SU-DHL-6 (cell line): ENCODE results near the gene DDIT4.

ENCODE experiments used
- H2AFZ ChIP-seq: fragments of 200-600 bp; sonication (generic); 2 replicates; pipeline ENCODE4 v1.6.1; 2014; ENCODE audit warnings: low read depth, mild to moderate bottlenecking, moderate library complexity, mixed read lengths, antibody characterized with exemption, low read length; ENCODE audit not compliant: severe bottlenecking
- H3F3A ChIP-seq: fragments of 200-600 bp; shearing (Covaris generic); 2 replicates; pipeline ENCODE4 v1.6.0; 2016; ENCODE audit warnings: antibody characterized with exemption, mild to moderate bottlenecking; ENCODE audit not compliant: insufficient read depth
- H3K27ac ChIP-seq: fragments of 200-600 bp; sonication (generic); 2 replicates; pipeline ENCODE4 v1.5.1; 2016; ENCODE audit warnings: low read depth, mild to moderate bottlenecking, low read length, moderate library complexity, mixed read lengths
- H3K27me3 ChIP-seq: fragments of 200-600 bp; sonication (generic), shearing (Covaris generic); 2 replicates; pipeline ENCODE4 v1.6.0; 2014; ENCODE audit warnings: mild to moderate bottlenecking, low read length
- H3K36me3 ChIP-seq: fragments of 200-600 bp; sonication (generic); 2 replicates; pipeline ENCODE4 v1.6.1; 2014; ENCODE audit warnings: mild to moderate bottlenecking, low read length, mixed read lengths
- H3K4me2 ChIP-seq: fragments of 300-600, 200-600 bp; shearing (Covaris generic), sonication (generic); 2 replicates; pipeline ENCODE4 v1.6.0; 2014; ENCODE audit warnings: low read length, low read depth, mild to moderate bottlenecking; ENCODE audit not compliant: poor library complexity, severe bottlenecking
- H3K4me3 ChIP-seq: fragments of 200-600 bp; sonication (generic); 2 replicates; pipeline ENCODE4 v1.5.1; 2014; ENCODE audit warnings: antibody characterized with exemption, low read length, mild to moderate bottlenecking, mixed read lengths; ENCODE audit not compliant: insufficient read depth, poor library complexity, severe bottlenecking
- H3K79me2 ChIP-seq: fragments of 200-600 bp; sonication (generic); 2 replicates; pipeline ENCODE4 v1.6.1; 2014; ENCODE audit warnings: mild to moderate bottlenecking, low read length, moderate library complexity; ENCODE audit not compliant: insufficient read depth
- H3K9ac ChIP-seq: fragments of 200-600 bp; sonication (generic); 2 replicates; pipeline ENCODE4 v1.7.0; 2014; ENCODE audit warnings: mild to moderate bottlenecking, low read length
- H3K9me2 ChIP-seq: fragments of 200-600 bp; sonication (generic); replicated peaks from 2 replicates; pipeline ENCODE4 v1.6.1; 2014; ENCODE audit warnings: low read length; ENCODE audit not compliant: insufficient read depth
- H3K9me3 ChIP-seq: fragments of 200-600 bp; sonication (generic); 2 replicates; pipeline ENCODE4 v1.6.1; 2014; ENCODE audit warnings: low read length, mixed read lengths; ENCODE audit not compliant: insufficient read depth
- H4K20me1 ChIP-seq: fragments of 200-600 bp; sonication (generic); 2 replicates; pipeline ENCODE4 v1.6.1; 2014; ENCODE audit warnings: low read depth, mild to moderate bottlenecking, antibody characterized with exemption, low read length, moderate library complexity, mixed read lengths
- CTCF ChIP-seq: fragments of 200-600 bp; sonication (generic); IDR thresholded peaks from one replicate; pipeline ENCODE4 v1.5.1; 2017; ENCODE audit warnings: antibody characterized with exemption, mild to moderate bottlenecking, low read length, moderate library complexity; ENCODE audit not compliant: insufficient read depth, poor library complexity, severe bottlenecking
- EZH2phosphoT487 ChIP-seq: fragments of 200-600 bp; sonication (generic), shearing (Covaris generic); conservative IDR thresholded peaks from 2 replicates; pipeline ENCODE4 v1.6.1; 2018; ENCODE audit warnings: mild to moderate bottlenecking, antibody characterized with exemption, low read length, moderate library complexity, mixed read lengths

The DDIT4 gene

GRCh38 chr10:72315054-72315453 is 41.3 kb downstream of the DDIT4 start:
- no peaks in the 10 kb centered on the region for H3K36me3 ChIP-seq
- no peak overlapping the region for H3K9ac ChIP-seq
- H4K20me1 ChIP-seq = no peaks in the 10 kb centered on the region
- H3F3A ChIP-seq = peaks cover 13% of the 10 kb centered on the region
- H3K9me2 ChIP-seq = no peaks in the 10 kb centered on the region
- TF ChIP-seq CTCF = no peak
- no peak for TF ChIP-seq EZH2phosphoT487
- H2AFZ ChIP-seq = no peak overlapping the region
- no peak overlapping the region for H3K27ac ChIP-seq
- H3K4me2 ChIP-seq = no peak overlapping the region
- H3K79me2 ChIP-seq = no peaks in the 10 kb centered on the region
- no peaks in the 10 kb centered on the region for H3K9me3 ChIP-seq
- H3K27me3 ChIP-seq = no peaks in the 10 kb centered on the region
- no peak overlapping the region for H3K4me3 ChIP-seq

- no peaks in the 10 kb centered on the region for H3K9me2 ChIP-seq
- no peaks in the 10 kb centered on the region for H4K20me1 ChIP-seq
- H3K9ac ChIP-seq = no peak overlapping the region
- H3K27me3 ChIP-seq = no peaks in the 10 kb centered on the region
- TF ChIP-seq EZH2phosphoT487 = no peak
- TF ChIP-seq CTCF = no peak
- H3K79me2 ChIP-seq = no peaks in the 10 kb centered on the region
- no peak overlapping the region for H3K4me2 ChIP-seq
- no peak overlapping the region for H3K4me3 ChIP-seq
- H2AFZ ChIP-seq = no peak overlapping the region
- H3K27ac ChIP-seq = no peak overlapping the region
- H3F3A ChIP-seq = peaks cover 21% of the 10 kb centered on the region
- H3K9me3 ChIP-seq = no peaks in the 10 kb centered on the region
- H3K36me3 ChIP-seq = no peaks in the 10 kb centered on the region
These were observed 42.1 kb downstream of the DDIT4 start for GRCh38 chr10:72315611-72316385.

GRCh38 chr10:72316386-72316700 is 42.6 kb downstream of the DDIT4 start:
- Histone ChIP-seq H3K9me3 (no peaks in the 10 kb centered on the region), H3K27ac (no peak overlapping the region), H3K27me3 (no peaks in the 10 kb centered on the region), H2AFZ (no peak overlapping the region), H3K9ac (no peak overlapping the region), H3K4me3 (no peak overlapping the region), H3F3A (peaks cover 26% of the 10 kb centered on the region), H3K4me2 (no peak overlapping the region), H3K9me2 (no peaks in the 10 kb centered on the region), H3K36me3 (no peaks in the 10 kb centered on the region), H4K20me1 (no peaks in the 10 kb centered on the region), H3K79me2 (no peaks in the 10 kb centered on the region)
- TF ChIP-seq EZH2phosphoT487 = no peak
- no peak for TF ChIP-seq CTCF
